NCI-H146 treated with DMSO at 0.1 percent for 48 hours (cell line): ENCODE data around the gene GTF2IRD1.
"Not testable (repeated sequence)": the region's sequence is repeated elsewhere in the genome, so short reads cannot be mapped to it uniquely, and the experiment has no call there.

ENCODE experiments used
- DNase-seq: peaks from one replicate; lab custom pipeline; 2025; ENCODE audit not compliant: unreplicated experiment; lab: John Stamatoyannopoulos, UW

GTF2IRD1 gene

DNA sequence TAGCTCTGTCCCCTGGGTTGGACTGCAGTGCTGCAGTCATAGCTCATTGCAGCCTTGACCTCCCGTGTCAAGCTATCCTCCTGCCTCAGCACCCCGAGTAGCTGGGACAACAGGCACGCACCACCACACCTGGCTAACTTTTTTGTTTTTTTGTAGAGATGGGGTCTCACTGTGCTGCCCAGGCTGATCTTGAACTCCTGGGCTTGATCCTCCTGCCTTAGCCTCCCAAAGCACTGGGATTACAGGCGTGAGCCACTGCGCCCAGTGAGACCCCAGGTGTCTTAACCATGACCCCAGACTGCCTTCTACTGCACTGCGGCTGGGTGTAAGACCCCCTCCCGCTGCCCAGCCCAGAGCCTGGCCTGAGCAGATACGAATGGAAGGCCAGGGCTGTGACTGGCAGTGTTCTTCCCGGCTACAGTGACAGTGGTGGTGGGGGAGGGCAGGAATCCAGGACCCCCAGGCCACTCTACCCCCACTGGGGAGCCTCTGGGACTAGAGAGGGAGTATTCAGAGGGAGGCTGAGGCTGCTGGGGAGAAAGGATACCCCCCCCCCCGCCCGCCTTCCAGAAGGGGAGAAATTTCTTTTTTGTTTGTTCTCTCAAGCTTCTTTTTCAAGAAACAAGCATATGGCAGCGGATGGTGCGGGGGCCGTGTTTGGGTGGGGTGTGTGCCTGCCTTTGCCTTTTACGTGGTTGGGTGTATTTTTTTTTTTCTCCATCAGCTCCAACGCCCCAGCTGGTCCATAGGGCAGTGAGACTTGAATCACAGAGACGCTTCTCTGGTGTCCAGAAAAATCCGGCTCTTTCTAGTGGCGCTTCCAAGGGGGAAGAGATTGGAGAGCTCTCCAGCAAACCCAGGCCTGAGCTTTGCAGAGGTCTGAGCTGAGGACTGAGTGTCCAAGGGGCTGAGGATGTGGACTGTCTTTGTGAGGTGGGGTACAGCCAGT, 36.6 kb downstream of the GTF2IRD1 start:
- DNase-seq = no peak

DNA sequence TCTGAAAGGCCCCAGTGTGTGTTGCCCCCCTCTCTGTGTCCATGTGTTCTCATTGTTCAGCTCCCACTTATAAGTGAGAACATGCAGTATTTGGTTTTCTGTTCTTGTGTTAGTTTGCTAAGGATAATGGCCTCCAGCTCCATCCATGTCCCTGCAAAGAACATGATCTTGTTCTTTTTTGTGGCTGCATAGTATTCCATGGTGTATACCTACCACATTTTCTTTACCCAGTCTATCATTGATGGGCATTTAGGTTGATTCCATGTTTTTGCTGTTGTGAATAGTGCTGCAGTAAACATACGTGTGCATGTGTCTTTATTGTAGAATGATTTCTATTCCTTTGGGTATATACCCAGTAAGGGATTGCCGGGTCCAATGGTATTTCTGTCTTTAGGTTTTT, 37.8 kb downstream of the GTF2IRD1 start:
- DNase-seq = not testable (repeated sequence)

DNA sequence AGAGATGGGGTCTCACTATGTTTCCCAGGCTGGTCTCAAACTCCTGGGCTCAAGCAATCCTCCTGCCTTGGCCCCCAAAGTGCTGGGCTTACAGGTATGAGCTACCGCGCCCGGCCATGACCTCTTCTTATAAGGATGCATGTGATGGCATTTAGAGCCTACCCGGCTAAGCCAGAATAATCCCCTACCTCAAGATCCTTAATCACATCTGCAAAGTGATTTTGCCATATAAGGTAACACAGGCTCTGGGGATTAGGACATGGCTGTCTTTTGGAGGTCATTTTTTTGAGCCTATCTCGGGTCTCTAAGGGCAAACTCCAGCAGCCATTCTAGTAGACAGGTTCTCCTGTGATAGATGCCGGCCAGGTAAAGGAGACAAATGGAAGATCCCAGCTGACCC, 39.6 kb downstream of the GTF2IRD1 start:
- DNase-seq = no peak

DNA sequence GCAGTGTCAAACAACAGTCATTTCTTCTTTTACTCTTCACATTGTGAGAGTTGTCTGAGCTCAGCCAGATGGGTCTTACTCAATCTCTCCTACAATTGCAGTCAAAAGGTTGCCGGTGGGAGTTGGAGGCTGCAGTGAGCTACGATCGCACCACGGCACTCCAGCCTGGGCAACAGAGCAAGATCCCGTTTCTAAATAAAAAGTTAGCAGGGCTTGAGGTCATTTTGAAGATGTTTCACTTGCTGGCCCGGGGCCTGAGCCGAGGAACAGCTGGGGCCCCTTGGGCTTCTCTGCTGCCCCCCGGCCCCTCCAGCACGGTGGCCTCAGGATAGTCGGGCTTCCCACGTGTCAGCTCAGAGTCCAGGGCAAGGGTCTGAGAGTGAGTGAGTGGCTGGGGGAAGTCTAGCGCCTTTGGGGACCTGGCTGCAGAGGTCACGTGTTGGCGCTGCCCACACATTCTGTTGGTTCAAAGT, 40.4 kb downstream of the GTF2IRD1 start:
- DNase-seq = no peak

DNA sequence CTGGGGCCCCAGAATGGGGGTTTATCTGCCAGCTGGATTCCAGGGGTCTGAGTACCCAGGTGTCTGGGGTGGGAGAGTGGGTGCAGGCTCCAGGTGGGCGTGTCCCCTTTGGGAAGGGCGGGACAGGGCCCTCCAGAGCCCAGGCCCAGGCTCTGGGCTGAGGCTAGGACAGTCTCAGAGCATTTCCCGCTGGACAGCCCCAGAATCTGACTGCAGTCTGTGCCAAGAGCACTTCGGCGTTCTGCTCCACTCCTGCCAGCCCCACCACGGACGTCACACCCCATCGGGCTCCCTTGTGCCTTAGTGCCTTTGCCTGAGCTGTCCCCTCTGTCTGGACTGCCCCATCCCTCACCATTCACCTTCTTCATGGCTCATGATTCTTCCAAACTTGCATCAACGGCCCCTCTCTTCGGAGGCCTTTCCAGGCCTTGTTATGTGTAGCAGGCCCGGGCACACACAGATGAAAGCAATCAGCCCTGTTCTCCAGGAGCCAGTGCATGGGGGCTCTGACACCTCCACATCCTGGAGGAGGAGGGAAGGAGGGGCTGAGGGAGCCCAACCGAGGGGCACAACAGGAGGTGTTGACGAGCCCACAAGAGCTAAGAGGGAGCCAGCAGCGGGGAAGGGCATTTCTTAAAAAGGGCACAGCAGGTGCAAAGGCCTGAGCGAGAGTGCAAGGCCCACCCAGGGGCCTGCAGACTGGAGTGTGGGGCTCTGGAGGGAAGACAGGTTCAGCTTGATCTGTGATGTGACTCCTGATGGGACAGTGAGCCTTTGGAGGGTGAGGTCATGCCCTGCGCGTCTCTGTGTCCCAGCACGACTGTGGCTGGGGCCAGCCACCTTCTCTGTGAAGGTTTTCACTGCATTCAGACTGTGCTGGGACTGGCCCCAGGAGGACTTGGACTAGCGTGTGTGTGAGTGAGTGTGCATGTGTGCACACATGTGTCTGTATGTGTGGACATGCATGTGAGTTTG, 41.7 kb downstream of the GTF2IRD1 start:
- DNase-seq = no peak

DNA sequence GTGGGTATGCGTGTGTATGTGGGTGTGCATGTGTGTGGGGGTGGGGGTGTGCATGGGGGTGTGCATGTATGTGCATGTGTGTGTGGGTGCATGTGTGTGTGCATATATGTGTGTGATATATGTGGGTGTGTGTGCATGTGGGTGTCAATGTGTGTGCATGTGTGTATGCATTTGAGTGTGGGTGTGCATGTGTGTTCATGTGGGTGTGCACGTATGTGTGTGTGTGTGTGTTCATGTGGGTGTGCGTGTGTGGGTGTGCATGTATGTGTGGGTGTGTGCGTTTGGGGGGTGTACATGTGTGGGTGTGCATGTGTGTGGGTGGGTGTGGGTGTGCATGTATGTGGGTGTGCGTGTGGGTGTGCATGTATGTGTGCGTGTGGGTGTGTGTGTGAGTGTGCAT, 42.6 kb downstream of the GTF2IRD1 start:
- no peak for DNase-seq

DNA sequence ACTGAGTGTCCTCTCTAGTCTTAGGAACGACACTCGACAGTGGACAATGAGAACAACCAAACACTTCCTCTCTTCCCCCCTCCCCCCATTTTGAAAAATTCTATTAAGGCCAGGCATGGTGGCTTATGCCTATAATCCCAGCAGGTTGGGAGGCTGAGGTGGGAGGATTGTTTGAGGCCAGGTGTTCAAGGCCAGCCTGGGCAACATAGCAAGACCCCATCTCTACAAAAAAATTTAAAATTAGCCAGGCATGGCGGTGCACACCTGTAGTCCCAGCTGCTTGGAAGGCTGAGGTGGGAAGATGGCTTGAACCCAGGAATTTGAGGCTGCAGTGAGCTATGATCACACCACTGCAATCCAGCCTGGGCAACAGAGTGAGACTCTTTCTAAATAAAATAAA, 43.1 kb downstream of the GTF2IRD1 start:
- DNase-seq = not testable (repeated sequence)

DNA sequence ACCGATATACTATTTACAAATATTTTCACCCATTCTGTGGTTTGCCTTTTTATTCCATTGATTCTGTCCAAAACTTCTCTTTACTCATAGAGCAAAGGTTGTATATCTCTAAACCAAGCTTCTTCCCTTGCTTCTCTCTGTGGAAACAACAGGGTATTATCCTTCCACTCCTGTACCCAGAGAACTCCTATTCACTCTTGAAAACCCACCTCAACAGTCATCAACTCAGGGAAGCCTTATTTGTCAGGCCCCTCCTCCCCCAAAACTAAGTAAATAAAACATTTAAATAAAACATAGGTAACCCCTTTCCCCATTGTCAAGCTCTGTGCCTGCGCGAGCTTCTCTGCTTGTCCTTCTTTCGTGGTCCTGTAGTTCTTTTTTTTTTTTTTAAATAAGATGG, 44.6 kb downstream of the GTF2IRD1 start:
- DNase-seq = no peak

DNA sequence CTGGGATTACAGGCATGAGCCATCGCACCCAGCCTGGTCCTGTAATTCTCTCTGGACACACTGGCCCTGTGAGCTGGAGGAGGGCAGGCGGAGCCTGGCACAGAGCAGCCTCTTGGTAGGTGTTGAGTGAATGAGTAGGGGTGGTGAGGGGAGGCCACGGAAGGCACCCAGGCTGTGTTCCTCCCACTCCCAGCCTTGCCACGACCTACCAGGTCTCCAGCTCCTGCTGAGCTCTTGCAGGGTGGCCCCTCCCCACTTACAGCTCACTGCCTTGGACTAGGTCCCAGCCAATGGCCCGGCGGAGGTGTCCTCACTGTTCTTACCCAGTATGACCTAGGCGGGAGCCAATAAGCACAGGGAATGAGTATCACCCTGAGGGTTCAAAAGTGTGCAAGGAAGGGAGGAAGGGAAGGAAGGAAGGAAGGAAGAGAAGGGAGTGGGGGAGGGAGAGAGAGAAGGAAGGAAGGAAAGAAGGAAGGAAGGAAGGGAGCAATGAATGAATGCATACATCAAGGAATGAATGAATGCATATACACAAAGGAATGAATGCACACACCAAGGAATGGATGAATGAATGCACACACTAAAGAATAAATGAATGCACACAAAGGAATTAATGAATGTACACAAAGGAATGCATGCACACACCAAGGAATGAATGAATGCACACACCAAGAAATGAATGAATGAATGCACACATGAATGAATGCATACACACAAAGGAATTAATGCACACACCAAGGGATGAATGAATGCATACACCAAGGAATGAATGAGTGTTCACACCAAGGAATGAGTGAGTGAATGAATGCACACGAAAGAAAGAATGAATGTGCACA, 45.5 kb downstream of the GTF2IRD1 start:
- no peak for DNase-seq

DNA sequence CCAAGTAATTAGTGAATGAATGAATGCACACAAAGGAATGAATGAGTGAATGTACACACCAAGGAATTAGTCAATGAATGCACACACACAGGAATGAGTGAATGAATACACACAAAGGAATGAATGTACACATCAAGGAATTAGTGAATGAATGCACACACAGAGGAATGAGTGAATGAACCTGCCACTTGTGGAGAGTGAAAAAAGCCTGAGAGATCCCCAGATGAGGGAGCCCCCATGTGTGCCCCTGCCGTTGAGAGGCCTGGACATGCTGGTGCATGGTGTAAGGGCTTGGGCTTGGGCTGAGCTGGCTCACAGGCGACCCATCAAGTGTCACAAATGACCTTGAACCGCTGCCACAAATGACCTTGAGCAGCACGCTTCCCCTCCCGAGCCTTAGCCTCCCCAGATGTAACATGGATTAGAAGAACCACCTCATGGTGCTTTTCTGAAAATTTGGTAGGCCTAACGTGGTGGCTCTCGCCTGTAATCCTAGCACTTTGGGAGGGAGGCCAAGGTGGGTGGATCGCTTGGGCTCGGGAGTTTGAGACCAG, 46.2 kb downstream of the GTF2IRD1 start:
- DNase-seq = no peak

DNA sequence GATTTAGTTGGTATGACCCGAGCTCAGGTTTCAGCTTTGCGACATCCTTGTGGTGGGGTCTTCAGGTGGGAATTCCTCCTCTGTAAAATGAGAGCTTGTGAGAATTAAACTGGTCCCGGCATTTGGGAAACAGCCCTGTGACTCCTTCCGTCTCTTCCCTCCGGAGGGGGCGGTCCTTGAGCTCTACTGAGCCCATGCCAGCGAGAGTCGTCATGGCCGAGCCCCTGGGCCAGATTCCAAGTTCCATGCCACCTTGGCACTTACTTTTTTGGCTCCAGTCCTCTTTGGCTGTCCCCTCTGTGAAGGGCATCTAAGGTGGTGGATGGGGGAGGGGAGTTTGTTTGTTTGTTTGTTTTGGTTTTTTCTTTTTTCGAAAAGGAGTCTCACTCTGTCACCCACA, 47.6 kb downstream of the GTF2IRD1 start:
- DNase-seq = no peak

DNA sequence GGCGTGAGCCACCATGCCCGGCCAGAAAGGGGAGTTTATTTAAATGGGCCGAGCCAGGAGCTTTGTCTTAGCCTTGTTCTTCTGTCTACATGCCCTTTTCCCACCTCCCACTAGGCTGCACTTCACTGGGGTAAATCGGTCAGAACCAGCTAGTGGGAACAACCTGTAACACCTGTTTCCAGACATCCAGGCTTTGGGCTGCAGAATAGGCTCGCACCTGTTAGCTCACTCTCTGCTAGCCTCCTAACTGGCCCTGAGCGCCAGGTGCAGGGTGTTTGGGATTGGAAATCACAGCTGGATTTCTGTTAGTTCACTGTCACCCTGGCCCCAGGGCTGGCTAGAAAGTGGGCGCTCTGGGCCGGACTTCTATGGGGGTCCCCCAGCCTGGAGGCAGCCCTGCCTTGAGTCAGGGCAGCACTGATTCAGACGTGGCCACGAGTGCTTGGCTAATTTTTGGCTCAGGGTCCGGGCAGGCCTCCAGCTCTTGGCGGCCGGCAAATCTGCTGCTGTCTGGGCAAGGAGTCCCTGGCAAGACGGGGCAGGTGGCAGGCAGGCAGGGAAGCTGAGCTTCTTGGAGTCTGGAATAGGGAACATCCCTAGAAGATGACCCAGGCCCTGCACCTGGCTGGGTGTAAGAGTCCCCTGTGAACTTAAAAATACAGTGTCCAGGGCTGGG, 48.6 kb downstream of the GTF2IRD1 start:
- DNase-seq = peak; percentile 76

DNA sequence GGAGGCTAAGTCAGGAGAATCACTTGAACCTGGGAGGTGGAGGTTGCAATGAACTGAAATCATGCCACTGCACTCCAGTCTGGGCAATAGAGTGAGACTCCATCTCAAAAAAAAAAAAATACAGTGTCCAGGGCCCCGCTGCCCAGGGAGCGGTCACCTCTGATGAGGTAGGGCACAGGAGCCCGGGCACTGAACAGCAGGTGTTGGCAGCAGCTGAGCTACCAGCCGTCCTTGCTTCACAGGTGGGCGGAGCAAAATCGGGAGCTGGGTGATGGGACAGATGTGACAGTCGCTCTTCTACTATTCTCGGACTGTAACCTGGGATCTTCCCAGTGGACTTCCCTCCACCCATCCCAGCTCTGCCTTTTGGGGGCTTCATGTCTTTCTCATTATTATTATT, 49.4 kb downstream of the GTF2IRD1 start:
- no peak for DNase-seq

DNA sequence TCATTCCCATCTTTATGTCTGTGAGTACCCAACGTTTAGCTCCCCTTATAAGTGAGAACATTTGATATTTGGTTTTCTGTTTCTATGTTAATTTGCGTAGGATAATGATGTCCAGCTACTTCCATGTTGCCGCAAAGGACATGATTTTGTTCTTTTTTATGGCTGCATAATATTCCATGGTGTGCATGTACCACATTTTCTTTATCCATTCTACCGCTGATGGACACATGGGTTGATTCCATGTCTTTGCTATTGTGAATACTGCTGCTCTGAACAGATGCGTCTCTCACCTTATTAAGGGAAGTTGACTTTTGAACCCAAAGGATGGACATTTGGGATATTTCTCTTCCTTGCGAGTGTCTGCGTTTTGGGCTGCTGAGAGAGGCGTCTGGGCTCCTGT, 50.2 kb downstream of the GTF2IRD1 start:
- no peak for DNase-seq

DNA sequence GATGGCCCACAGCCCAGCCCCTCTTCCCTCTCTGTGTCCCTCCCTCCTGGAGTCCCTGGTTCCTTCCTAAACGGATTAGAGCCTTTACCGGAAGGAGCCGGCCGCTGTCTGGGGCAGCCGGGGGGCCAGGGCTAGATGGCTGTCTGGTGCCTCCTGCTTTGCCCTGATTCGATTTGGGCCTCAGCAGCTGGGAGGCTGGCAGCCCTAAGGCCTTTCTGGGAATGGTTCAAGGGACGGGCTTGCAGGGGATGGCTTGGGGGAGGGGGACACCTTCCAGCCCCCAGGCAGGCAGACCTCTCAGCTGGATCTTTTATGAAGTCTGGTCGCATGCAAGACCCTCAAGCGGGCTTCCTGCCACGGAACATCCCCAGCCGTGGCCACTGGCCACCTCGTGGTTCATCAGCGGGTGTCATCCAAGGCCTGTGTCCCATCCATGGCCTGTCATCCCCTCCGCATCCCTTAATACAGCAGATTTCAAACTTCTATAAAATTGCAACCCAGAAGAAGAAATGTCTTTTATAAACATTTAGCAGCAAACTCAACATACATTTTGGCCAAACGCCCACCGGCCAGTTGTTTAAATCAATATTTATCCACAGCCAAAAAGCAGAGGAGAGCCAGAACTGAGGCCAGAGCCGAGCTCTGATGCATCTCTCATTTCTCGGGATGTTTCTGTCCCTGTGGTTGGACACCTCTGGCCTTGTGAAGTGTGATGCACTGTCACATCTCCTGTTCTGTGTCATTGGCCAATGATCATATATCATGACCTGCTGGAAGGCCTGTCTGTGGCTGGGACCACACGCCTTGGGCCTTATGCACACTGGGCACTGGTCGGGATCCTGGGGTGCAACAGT, 52.0 kb downstream of the GTF2IRD1 start:
- DNase-seq = no peak

DNA sequence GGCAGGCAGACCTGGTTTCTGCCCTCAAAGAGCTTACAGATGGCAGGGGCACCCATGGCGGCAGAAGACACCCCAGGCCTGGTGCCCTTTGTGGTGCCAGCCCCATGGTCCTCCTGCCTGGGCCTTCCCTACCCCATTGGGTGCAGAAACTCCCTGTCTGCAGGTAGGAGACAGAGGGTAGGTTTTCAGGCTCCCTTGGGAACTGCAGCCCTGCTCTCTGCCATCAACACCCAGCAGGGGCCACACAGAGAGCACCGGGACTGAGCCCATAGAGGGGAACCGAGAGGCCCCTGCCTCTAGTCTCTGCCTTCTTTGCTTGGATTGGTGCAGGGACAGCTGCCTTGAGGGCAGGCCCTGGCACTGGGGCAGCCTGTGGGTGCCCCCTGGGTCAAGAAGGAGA, 52.6 kb downstream of the GTF2IRD1 start:
- no peak for DNase-seq

DNA sequence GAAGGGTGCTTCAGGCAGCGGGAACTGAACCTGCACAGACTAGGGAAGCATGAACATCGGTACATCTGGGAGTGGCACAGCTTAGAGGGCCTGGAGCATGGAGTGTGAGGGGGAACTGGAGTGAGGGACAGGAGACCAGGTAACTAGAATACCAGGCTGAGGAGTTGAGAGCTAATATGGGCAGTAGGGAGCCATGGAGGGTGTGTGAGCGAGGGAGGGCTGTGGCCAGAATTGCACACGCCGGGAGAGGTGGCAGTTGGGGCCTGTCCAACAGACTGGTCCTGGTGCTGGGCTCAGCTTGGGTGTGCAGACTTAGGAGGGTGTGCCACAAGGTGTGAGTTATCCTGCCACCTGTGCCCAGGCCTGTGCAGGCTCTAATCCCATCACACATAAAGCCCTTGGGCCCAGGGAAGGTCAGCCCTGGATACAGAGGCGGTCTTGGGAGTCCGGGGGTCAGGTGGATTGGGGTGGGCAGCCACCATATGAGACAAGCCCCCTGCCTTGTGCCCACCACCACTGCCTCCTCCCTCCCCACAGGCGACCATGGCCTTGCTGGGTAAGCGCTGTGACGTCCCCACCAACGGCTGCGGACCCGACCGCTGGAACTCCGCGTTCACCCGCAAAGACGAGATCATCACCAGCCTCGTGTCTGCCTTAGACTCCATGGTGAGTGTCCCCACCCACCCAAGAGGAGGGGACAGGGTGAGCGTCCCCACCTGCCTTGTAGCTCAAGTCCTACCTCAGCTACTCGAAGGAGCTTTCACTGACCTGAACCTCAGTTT, 54.0 kb downstream of the GTF2IRD1 start:
- DNase-seq = no peak

DNA sequence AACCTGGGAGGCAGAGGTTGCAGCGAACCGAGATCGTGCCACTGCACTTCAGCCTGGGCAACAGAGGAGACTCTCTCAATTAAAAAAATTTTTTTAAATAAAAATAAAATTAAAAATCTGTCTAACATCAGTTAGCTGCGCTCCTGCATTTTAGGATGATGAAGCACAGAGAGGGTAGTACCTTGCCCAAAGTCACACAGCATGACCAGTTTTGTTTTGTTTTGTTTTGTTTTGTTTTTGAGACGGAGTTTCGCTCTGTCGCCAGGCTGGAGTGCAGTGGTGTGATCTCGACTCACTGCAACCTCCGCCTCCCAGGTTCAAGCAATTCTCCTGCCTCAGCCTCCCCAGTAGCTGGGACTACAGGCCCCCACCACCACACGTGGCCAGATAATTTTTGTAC, 55.7 kb downstream of the GTF2IRD1 start:
- not testable (repeated sequence) for DNase-seq
